ENCODE data around the gene BABAM2. TPM values are rescaled to one million over a fixed set of nuclear protein-coding genes. Genes with fewer than 3 reads are reported as not detected.

BABAM2 gene
- total RNA-seq, 6 experiments from 2014 or later = 17.1 to 39.4 (median 25.5) TPM

- H3K9me3 ChIP-seq = no peaks in the 10 kb centered on the region
- H3K27me3 ChIP-seq = no peaks in the 10 kb centered on the region
- peaks cover 0 to 16% (median 6%) of the 10 kb centered on the region in 4 donors for H3K4me1 ChIP-seq
- DNase-seq (no peak), ATAC-seq (peak in 2 of 4 donors; percentile 22 to 32)
- intact Hi-C loops (cut with DNase I) = no loop called here
- no peak overlapping the region for H3K4me3 ChIP-seq
- no peak overlapping the region for H3K27ac ChIP-seq
- TF ChIP-seq CTCF (IDR thresholded peaks at IDR 0.05) (no peak), POLR2A (IDR thresholded peaks at IDR 0.05) (no peak)
- no peaks in the 10 kb centered on the region for H3K36me3 ChIP-seq
- 88% methylated on average over 4 of the region's 4 CpGs for WGBS (ENCODE audit: insufficient coverage, low coverage, low lambda C conversion rate, missing lambda C conversion rate)
Observed at GRCh38 chr2:27953077-27953476, 62.5 kb downstream of the BABAM2 start.

DNA sequence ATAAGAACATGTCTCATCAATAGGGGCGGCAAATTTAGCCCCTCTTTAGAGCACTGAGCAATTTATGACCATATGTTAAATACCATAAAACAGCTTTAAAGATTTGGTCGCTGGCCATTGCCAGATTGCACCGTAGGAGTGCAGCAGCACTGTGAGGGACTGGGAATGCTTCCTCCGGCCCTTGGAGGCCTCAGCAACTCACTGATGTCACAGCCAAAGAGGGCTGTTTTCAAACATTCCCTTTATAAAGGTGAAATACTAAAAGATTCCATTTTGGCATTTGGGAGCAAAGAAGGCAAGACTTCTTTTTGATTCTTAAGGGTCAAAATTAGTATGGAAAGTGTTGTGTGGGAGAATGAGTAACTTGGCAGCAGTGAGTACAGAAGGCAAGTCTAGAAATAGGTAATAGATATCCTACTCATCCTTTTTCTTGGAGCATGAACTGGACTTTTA lies 63.7 kb downstream of the BABAM2 start:
- H3K9me3 ChIP-seq = no peaks in the 10 kb centered on the region
- H3K36me3 ChIP-seq = no peaks in the 10 kb centered on the region
- H3K27ac ChIP-seq = peak overlapping the region in 1 of 3 donors; percentile 70
- TF ChIP-seq POLR2A (IDR thresholded peaks at IDR 0.05) (no peak), CTCF (IDR thresholded peaks at IDR 0.05) (no peak)
- no peak overlapping the region for H3K4me3 ChIP-seq
- H3K27me3 ChIP-seq = no peaks in the 10 kb centered on the region
- peak in 1 of 4 donors; percentile 10 for ATAC-seq
- intact Hi-C loops (cut with DNase I) = no loop called here
- no peak for DNase-seq
- peaks cover 0 to 18% (median 7%) of the 10 kb centered on the region in 4 donors for H3K4me1 ChIP-seq
- WGBS (ENCODE audit: insufficient coverage, low coverage, low lambda C conversion rate, missing lambda C conversion rate) = 75% methylated on average over 4 of the region's 4 CpGs

- no peaks in the 10 kb centered on the region for H3K36me3 ChIP-seq
- TF ChIP-seq CTCF (IDR thresholded peaks at IDR 0.05) (peak; percentile 25 to 31 (median 28)), POLR2A (IDR thresholded peaks at IDR 0.05) (no peak)
- H3K4me3 ChIP-seq = no peak overlapping the region
- no peaks in the 10 kb centered on the region for H3K27me3 ChIP-seq
- 10% methylated on average over 2 of the region's 2 CpGs for WGBS (ENCODE audit: insufficient coverage, low coverage, low lambda C conversion rate, missing lambda C conversion rate)
- H3K27ac ChIP-seq = peak overlapping the region in 1 of 3 donors; percentile 70
- no peaks in the 10 kb centered on the region for H3K9me3 ChIP-seq
- intact Hi-C loops (cut with DNase I) = no loop called here
- peaks cover 0 to 25% (median 8%) of the 10 kb centered on the region in 4 donors for H3K4me1 ChIP-seq
- ATAC-seq (peak; percentile 72 to 81 (median 74)), DNase-seq (no peak)
Observed at GRCh38 chr2:27954771-27955383, 64.3 kb downstream of the BABAM2 start.

DNA sequence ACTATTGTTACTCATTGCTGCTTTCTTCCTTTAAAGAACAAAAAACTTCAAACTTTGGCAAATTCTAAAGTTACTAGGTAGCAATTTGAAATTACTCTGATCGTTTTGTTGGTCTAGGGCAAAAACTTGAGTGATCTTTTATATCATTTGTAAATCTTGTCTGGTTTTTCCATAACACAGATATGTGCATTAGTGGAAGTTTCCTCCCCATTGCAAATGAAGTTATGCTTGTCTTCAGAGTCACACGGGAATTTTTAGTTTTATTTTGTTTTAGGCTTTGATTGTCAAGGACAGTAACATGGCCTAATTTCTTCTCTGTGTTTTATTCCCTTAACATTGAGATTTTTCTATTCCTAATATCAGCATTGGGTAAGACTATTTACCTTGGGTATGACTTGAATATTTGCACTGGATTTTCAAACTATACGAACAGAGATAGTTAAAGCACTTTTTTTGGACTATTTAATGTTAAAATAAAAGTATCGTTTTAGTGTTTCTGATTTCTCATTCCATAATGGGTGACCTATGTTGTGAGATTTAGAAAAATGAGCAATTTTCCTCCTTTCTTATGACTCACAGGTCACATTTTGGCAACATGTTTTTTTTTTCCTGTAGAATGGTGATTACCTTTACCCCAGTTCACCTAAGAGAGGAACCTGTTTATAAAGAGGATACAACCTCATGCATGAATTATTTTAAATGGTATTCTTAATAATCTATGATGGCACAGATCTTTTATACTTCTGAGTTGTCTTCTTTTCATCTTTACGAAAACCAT lies 65.0 kb downstream of the BABAM2 start:
- Histone ChIP-seq H3K4me1 (peaks cover 0 to 27% (median 8%) of the 10 kb centered on the region in 4 donors), H3K27ac (peak overlapping the region in 1 of 3 donors; percentile 70), H3K9me3 (no peaks in the 10 kb centered on the region), H3K4me3 (no peak overlapping the region), H3K27me3 (no peaks in the 10 kb centered on the region), H3K36me3 (no peaks in the 10 kb centered on the region)
- intact Hi-C loops (cut with DNase I) = no loop called here
- no peak for TF ChIP-seq CTCF (IDR thresholded peaks at IDR 0.05)
- no peak for TF ChIP-seq POLR2A (IDR thresholded peaks at IDR 0.05)
- DNase-seq = no peak
- ATAC-seq = peak in 1 of 4 donors; percentile 10
- WGBS (ENCODE audit: insufficient coverage, low coverage, low lambda C conversion rate, missing lambda C conversion rate) = 44% methylated on average over 5 of the region's 5 CpGs

All from right lobe of liver (tissue), 6 donors.